GM23248 (cell line): Measurements from ENCODE around the gene HEATR5A.
"Not testable (repeated sequence)": the region's sequence is repeated elsewhere in the genome, so short reads cannot be mapped to it uniquely, and the experiment has no call there.

Source experiments
- EZH2 ChIP-seq: fragments of 200-600 bp; sonication (generic); IDR thresholded peaks from 2 replicates; pipeline ENCODE4 v1.6.1; 2018; ENCODE audit warnings: antibody characterized with exemption, mild to moderate bottlenecking; ENCODE audit not compliant: insufficient read depth, poor library complexity, severe bottlenecking
- EZH2phosphoT487 ChIP-seq: fragments of 200-600 bp; sonication (generic); IDR thresholded peaks from 2 replicates; pipeline ENCODE4 v1.6.1; 2018; ENCODE audit warnings: antibody characterized with exemption, moderate library complexity, mild to moderate bottlenecking, low read depth; ENCODE audit not compliant: insufficient read depth

DNA sequence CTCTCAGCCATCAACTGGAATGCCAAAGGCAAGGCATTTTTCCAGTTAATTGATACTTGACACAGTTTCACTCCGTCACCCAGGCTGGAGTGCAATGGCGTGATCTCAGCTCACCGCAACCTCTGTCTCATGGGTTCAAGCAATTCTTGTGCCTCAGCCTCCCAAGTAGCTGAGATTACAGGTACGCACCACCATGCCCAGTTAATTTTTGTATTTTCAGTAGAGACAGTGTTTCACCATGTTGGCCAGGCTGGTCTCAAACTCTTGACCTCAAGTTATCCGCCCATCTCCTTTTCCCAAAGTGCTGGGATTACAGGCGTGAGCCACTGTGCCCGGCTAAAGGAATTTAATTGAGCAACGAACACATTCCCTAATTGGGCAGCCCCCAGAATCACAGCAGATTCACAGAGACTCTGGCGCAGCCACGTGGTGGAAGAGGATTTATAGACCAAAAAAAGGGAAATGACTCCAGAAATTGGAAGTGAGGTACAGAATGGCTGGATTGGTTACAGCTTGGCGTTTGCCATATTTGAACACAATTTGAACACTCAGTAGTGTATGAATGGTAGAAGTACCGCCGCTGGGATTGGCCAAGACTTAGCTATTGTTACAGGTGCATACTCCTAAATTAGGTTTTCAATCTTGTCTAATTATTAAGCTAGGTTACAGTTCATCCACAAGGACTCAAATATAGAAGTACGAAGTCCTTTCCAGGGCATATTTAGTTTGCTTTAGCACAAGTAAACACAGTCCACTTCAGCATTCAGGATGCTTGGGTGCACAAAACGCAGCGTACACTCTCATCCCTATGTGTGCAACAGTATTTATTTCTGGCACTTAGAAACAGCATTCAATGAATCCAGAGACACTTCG, 162.6 kb downstream of the HEATR5A start:
- TF ChIP-seq EZH2phosphoT487, EZH2: not testable (repeated sequence)
